ENCODE measurements around the gene STXBP4. TPM values are rescaled to one million over a fixed set of nuclear protein-coding genes. Genes with fewer than 3 reads are reported as not detected.

Gene STXBP4
- total RNA-seq, 2 donors from 2014 or later: 12.7 to 31.4 TPM

- DNase-seq (ENCODE audit: low spot score): no peak
- H3K27ac ChIP-seq: no peak overlapping the region
- ATAC-seq (ENCODE audit: insufficient number of reproducible peaks, low FRiP score, low read depth): no peak
- no peaks in the 10 kb centered on the region for H3K27me3 ChIP-seq (replicated peaks; ENCODE audit: insufficient read depth)
- TF ChIP-seq CTCF (IDR thresholded peaks at IDR 0.05): no peak
- no peaks in the 10 kb centered on the region for H3K9me3 ChIP-seq
- H3K4me3 ChIP-seq: no peak overlapping the region
- no peaks in the 10 kb centered on the region for H3K36me3 ChIP-seq
- H3K4me1 ChIP-seq (ENCODE audit: control insufficient read depth in 1 of 2, low read depth in 2 of 2): no peaks in the 10 kb centered on the region
Measured at GRCh38 chr17:55174133-55174532, 205.6 kb downstream of the STXBP4 start.

- Histone ChIP-seq H3K4me1 (ENCODE audit: control insufficient read depth in 1 of 2, low read depth in 2 of 2) (no peaks in the 10 kb centered on the region), H3K9me3 (no peaks in the 10 kb centered on the region), H3K4me3 (no peak overlapping the region), H3K36me3 (peaks cover 3% of the 10 kb centered on the region), H3K27me3 (replicated peaks; ENCODE audit: insufficient read depth) (no peaks in the 10 kb centered on the region), H3K27ac (no peak overlapping the region)
- no peak for ATAC-seq (ENCODE audit: insufficient number of reproducible peaks, low FRiP score, low read depth)
- DNase-seq (ENCODE audit: low spot score): no peak
- TF ChIP-seq CTCF (IDR thresholded peaks at IDR 0.05): no peak
Measured at GRCh38 chr17:55175788-55176427, 207.3 kb downstream of the STXBP4 start.

- Histone ChIP-seq H3K4me3 (no peak overlapping the region), H3K9me3 (no peaks in the 10 kb centered on the region), H3K4me1 (ENCODE audit: control insufficient read depth in 1 of 2, low read depth in 2 of 2) (no peaks in the 10 kb centered on the region), H3K27ac (no peak overlapping the region), H3K27me3 (replicated peaks; ENCODE audit: insufficient read depth) (no peaks in the 10 kb centered on the region), H3K36me3 (peaks cover 3% of the 10 kb centered on the region)
- no peak for TF ChIP-seq CTCF (IDR thresholded peaks at IDR 0.05)
- DNase-seq (ENCODE audit: low spot score) (no peak), ATAC-seq (ENCODE audit: insufficient number of reproducible peaks, low FRiP score, low read depth) (no peak)
Measured at GRCh38 chr17:55177159-55177854, 208.7 kb downstream of the STXBP4 start.

GRCh38 chr17:55177855-55178217 is 209.3 kb downstream of the STXBP4 start:
- H3K36me3 ChIP-seq: peaks cover 3% of the 10 kb centered on the region
- H3K27me3 ChIP-seq (replicated peaks; ENCODE audit: insufficient read depth): no peaks in the 10 kb centered on the region
- no peak overlapping the region for H3K4me3 ChIP-seq
- H3K9me3 ChIP-seq: no peaks in the 10 kb centered on the region
- no peaks in the 10 kb centered on the region for H3K4me1 ChIP-seq (ENCODE audit: control insufficient read depth in 1 of 2, low read depth in 2 of 2)
- TF ChIP-seq CTCF (IDR thresholded peaks at IDR 0.05): no peak
- ATAC-seq (ENCODE audit: insufficient number of reproducible peaks, low FRiP score, low read depth): no peak
- H3K27ac ChIP-seq: no peak overlapping the region
- DNase-seq (ENCODE audit: low spot score): no peak

GRCh38 chr17:55186937-55187770 is 218.6 kb downstream of the STXBP4 start:
- TF ChIP-seq CTCF (IDR thresholded peaks at IDR 0.05): no peak
- no peak for ATAC-seq (ENCODE audit: insufficient number of reproducible peaks, low FRiP score, low read depth)
- Histone ChIP-seq H3K27me3 (replicated peaks; ENCODE audit: insufficient read depth) (no peaks in the 10 kb centered on the region), H3K4me3 (no peak overlapping the region), H3K27ac (no peak overlapping the region), H3K9me3 (no peaks in the 10 kb centered on the region), H3K36me3 (no peaks in the 10 kb centered on the region), H3K4me1 (ENCODE audit: control insufficient read depth in 1 of 2, low read depth in 2 of 2) (no peaks in the 10 kb centered on the region)
- DNase-seq (ENCODE audit: low spot score): no peak
